ENCODE measurements around the gene LMAN2. TPM values are rescaled to one million over a fixed set of nuclear protein-coding genes. Genes with fewer than 3 reads are reported as not detected.

The LMAN2 gene
- total RNA-seq, 6 experiments from 2014 or later = 103 to 297 (median 160) TPM

DNA sequence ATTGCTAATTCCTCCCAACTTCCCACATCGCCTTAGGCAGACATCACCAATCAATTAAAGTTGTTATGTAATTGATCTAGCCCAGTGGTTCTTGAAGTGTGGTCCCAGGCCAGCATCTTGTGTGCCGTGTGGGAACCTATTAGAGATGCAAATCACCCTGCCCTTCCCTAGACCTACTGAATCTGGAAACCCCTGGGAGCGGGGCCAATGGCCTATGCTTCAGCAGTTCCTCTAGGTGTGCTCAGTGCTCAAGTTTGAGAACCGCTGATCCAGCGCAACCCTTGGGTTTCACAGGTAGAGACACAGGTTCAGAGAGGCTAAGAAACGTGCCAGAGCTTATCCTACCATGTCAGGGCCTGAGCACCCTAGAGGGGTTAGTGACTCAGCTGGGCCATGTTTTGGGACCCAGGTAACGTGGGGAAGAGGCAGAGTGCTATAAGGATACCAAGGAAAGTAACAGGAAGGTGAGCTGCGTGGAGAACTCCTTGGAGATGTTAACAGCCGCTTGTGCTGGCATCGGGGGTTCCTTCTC is 37.1 kb upstream of the LMAN2 start:
- H3K9me3 ChIP-seq = no peaks in the 10 kb centered on the region
- H3K4me3 ChIP-seq = no peak overlapping the region
- no peak for ATAC-seq
- DNase-seq = no peak
- no peaks in the 10 kb centered on the region for H3K27me3 ChIP-seq
- H3K4me1 ChIP-seq = no peaks in the 10 kb centered on the region
- H3K36me3 ChIP-seq = no peaks in the 10 kb centered on the region
- TF ChIP-seq, protein P1, sequence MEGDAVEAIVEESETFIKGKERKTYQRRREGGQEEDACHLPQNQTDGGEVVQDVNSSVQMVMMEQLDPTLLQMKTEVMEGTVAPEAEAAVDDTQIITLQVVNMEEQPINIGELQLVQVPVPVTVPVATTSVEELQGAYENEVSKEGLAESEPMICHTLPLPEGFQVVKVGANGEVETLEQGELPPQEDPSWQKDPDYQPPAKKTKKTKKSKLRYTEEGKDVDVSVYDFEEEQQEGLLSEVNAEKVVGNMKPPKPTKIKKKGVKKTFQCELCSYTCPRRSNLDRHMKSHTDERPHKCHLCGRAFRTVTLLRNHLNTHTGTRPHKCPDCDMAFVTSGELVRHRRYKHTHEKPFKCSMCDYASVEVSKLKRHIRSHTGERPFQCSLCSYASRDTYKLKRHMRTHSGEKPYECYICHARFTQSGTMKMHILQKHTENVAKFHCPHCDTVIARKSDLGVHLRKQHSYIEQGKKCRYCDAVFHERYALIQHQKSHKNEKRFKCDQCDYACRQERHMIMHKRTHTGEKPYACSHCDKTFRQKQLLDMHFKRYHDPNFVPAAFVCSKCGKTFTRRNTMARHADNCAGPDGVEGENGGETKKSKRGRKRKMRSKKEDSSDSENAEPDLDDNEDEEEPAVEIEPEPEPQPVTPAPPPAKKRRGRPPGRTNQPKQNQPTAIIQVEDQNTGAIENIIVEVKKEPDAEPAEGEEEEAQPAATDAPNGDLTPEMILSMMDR (IDR thresholded peaks at IDR 0.05) = no peak
- no peak for TF ChIP-seq POLR2A (IDR thresholded peaks at IDR 0.05)
- no peak overlapping the region for H3K27ac ChIP-seq
- 69% methylated on average over 8 of the region's 10 CpGs for WGBS (ENCODE audit: insufficient coverage, low coverage, low lambda C conversion rate, missing lambda C conversion rate)
- intact Hi-C loops (cut with DNase I) = loop anchor here in 1 of 2 donors (10.0 kb wide), 1 partner anchor 74 kb away; the partner anchor contains the start of gene MXD3

- Histone ChIP-seq H3K9me3 (no peaks in the 10 kb centered on the region), H3K4me3 (no peak overlapping the region), H3K4me1 (peaks cover 0 to 6% (median 3%) of the 10 kb centered on the region in 4 donors), H3K27ac (no peak overlapping the region), H3K36me3 (no peaks in the 10 kb centered on the region), H3K27me3 (no peaks in the 10 kb centered on the region)
- intact Hi-C loops (cut with DNase I) = loop anchor here in 1 of 2 donors (10.0 kb wide), 1 partner anchor 73 kb away; the partner anchor contains the start of gene MXD3
- TF ChIP-seq POLR2A (IDR thresholded peaks at IDR 0.05) = no peak
- TF ChIP-seq, protein P1 (IDR thresholded peaks at IDR 0.05) = no peak
- ATAC-seq (no peak), DNase-seq (no peak)
- WGBS (ENCODE audit: insufficient coverage, low coverage, low lambda C conversion rate, missing lambda C conversion rate) = 66% methylated on average over 10 of the region's 14 CpGs
Measured at GRCh38 chr5:177387405-177387804, 35.9 kb upstream of the LMAN2 start.

GRCh38 chr5:177386542-177386941 is 35.1 kb upstream of the LMAN2 start:
- Histone ChIP-seq H3K27ac (no peak overlapping the region), H3K27me3 (no peaks in the 10 kb centered on the region), H3K4me1 (peaks cover 0 to 12% (median 4%) of the 10 kb centered on the region in 4 donors), H3K36me3 (no peaks in the 10 kb centered on the region), H3K9me3 (no peaks in the 10 kb centered on the region), H3K4me3 (no peak overlapping the region)
- TF ChIP-seq POLR2A (IDR thresholded peaks at IDR 0.05) = no peak
- TF ChIP-seq, protein P1 (IDR thresholded peaks at IDR 0.05) = no peak
- no CpG with 5 or more reads among the region's 8 CpGs for WGBS (ENCODE audit: insufficient coverage, low coverage, low lambda C conversion rate, missing lambda C conversion rate)
- intact Hi-C loops (cut with DNase I) = loop anchor here in 1 of 2 donors (10.0 kb wide), 1 partner anchor 72 kb away; the partner anchor contains the start of gene MXD3
- ATAC-seq (no peak), DNase-seq (no peak)

GRCh38 chr5:177385720-177386119 is 34.3 kb upstream of the LMAN2 start:
- Histone ChIP-seq H3K36me3 (no peaks in the 10 kb centered on the region), H3K4me3 (no peak overlapping the region)
- intact Hi-C loops (cut with DNase I) = loop anchor here in 1 of 2 donors (10.0 kb wide), 1 partner anchor 71 kb away; the partner anchor contains the start of gene MXD3

More at GRCh38 chr5:177385720-177386119, 34.3 kb upstream of the LMAN2 start:
- peaks cover 0 to 14% (median 6%) of the 10 kb centered on the region in 4 donors for H3K4me1 ChIP-seq
- H3K27ac ChIP-seq = no peak overlapping the region
- ATAC-seq (no peak), DNase-seq (no peak)
- TF ChIP-seq, protein P1 (IDR thresholded peaks at IDR 0.05) = no peak
- no peak for TF ChIP-seq POLR2A (IDR thresholded peaks at IDR 0.05)
- 72% methylated on average over 2 of the region's 11 CpGs for WGBS (ENCODE audit: insufficient coverage, low coverage, low lambda C conversion rate, missing lambda C conversion rate)
- H3K27me3 ChIP-seq = no peaks in the 10 kb centered on the region
- no peaks in the 10 kb centered on the region for H3K9me3 ChIP-seq

Data from right lobe of liver (tissue), 6 donors.